Stimulated activated CD4-positive, alpha-beta T cell treated with anti-CD3 and anti-CD28 coated beads, Interleukin-4, amount 100 ng/mL, for 1 hour (primary cell): ENCODE measurements around the gene OR2T27.
A peak's percentile ranks its signal among the peaks of the same experiment; 100 is the strongest.
"Not testable (repeated sequence)": the region's sequence is repeated elsewhere in the genome, so short reads cannot be mapped to it uniquely, and the experiment has no call there.

ENCODE experiments used
- DNase-seq: peaks from one replicate; pipeline ENCODE4 v3.0.0-alpha.2; 2020

The OR2T27 gene

DNA sequence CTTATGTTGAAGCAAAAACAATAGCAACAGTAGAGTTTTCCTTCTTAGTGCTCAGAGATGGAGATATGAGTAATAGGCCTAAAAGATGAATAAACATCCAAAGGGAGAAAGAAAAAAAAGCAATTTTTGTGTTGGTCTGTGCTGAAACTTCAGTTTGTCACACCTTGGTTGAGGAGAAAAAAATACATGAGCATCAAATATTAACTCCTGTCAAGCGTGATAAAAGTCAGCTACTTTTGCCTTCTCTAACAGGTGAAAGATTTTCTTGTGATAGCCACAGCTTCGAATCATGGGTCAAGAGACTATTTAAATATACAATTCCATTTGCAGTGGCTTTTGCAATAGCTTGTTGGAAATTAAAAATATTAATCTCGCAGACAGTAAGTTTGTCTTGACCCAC is 14.4 kb downstream of the OR2T27 start:
- DNase-seq, result not testable (repeated sequence)

- DNase-seq, result not testable (repeated sequence)
Measured at GRCh38 chr1:248639652-248640051, 15.7 kb downstream of the OR2T27 start.

DNA sequence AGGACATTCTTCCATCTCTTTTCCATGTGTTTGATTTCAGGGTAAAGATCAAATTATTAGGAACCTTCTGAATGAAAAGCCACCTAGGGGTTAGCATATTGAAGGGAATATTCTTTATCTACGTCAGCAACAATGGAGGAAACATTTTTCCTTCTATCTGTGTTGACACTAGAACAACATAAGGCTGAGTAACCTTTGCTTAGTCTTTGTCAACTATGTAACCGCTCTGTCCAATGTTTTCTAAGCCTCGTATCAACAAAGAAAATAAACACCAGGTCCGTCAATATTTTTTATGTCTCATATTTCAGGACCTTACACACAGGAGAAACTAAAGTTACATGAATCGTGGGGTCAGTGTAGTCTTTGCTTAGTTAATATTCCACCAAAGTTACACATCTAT is 18.7 kb downstream of the OR2T27 start:
- not testable (repeated sequence) for DNase-seq

GRCh38 chr1:248634991-248635390 is 20.3 kb downstream of the OR2T27 start, which contains the start of gene OR2T11:
OR2T11 (minus strand) TSS chr1:248635091; CDS start chr1:248627128, 7,963 bp downstream.
- DNase-seq, result not testable (repeated sequence)

- no peak for DNase-seq
Measured at GRCh38 chr1:248631354-248632008, 23.8 kb downstream of the OR2T27 start.

DNA sequence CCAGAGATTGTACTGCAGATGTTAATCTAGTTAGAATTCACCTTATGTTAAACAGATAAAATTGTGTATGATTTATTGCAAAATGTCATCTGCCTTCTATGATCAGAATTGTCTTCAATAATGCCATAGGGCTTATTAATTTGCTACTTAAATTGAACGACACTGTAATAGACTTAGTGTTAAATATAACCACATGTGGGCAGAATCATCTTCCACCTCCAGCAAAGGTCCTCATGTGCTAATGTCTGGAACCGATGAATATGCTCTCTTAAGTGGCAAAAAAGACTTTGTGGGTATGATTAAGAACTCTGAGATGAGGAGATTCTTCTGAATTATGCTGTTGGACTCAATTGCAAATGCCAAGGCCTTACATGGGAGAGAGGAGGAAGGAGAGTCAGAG is 24.8 kb downstream of the OR2T27 start:
- DNase-seq, result no peak

DNA sequence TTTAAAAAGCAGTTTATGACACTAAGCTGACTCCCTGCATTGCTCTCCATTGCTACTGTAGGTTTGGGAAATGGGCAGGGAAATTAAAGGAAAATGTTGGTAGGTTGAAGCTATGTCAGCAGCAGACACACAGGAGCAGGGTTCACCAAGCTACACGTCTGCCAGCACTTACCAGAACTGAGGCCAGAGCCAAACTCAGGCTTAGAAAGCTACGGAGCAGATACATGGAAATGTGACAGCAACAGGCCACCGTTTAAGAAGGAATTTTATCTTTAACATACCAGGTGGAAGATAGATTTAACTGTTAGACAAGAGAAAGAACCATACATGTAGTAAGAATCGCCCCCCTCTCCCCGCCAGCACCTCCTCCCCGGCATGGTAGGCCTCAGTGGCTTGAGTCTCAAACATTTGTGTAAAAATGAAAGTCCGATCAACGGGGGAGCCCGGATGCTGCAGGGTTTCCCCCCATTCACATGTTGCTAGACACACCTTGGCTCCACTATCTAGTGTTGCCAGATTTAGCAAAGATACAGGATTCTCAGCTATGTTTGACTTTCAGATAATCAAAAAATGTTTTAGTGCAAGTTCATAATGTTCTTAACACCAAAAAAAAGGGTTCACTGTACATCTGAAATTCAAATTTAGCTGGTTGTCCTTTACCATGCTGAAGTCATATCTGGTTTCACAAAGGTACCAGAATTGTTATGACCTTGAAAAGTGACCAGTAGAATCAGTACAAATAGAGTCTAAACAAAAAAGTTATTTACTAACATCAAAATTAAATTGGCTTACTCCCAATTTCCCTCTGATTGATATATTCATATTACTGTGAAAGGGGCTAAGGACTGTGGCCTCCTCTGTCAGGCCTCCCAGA is 27.1 kb downstream of the OR2T27 start:
- no peak for DNase-seq

GRCh38 chr1:248625971-248626370 is 29.4 kb downstream of the OR2T27 start:
- no peak for DNase-seq

GRCh38 chr1:248625166-248625565 is 30.2 kb downstream of the OR2T27 start:
- DNase-seq, result no peak

DNA sequence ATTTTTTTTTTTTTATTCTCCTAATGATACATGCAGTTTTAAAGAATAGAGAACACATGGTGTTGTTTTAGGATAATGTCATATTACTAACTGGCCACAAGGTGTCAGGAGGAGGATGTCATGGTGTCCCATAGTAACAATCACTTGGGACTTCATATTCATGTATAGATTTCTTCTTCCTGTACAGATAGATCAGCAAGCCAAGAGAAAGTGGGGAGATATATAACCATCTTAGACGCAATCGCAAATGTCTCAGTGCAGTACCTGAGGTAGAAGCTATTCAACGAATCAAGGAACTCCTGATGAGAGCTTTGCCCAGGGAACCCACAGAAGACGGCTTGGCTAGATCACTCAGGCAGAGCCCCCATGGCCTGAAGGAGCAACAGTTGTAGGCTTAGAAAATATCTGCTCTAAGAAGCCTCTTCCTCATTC is 32.7 kb downstream of the OR2T27 start:
- no peak for DNase-seq

DNA sequence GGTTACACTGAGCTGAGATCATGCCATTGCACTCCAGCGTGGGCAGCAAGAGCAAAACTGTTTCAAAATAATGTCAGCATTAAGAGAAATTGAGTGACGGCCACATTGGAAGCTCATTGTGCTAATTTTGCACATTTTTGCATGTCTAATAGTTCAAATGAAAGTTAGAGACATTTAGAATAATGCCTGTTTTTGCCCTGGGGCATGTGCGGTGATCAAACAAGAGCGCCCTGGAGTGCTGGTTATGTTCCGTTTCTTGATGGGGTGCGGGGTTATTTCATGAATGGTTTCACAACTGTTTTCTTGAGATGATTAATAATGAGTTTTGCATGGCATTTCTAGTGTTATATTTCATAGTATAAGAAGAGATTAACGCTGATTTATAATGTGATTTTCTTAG is 33.6 kb downstream of the OR2T27 start:
- no peak for DNase-seq

- peak; percentile 62 for DNase-seq
Measured at GRCh38 chr1:248618878-248619277, 36.5 kb downstream of the OR2T27 start.

DNA sequence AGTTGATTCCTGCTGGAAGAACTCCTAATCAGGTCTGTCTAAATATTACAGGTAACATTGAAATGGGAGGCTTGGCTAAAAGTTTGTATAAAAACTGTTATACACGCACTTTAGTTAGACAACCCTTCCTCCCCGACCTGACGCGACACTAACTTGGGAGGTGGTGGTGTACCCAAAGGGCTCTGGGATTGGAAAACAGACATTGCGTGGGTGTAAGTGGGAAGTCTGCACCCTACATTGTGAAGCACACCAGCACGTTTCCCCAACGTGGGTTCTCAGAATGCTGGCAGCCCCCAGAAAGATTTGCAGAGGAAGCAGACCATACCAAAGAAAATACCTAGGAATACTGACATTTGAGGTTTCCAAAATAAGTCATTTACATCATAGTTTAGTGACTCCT is 37.2 kb downstream of the OR2T27 start:
- DNase-seq, result no peak

GRCh38 chr1:248613742-248614141 is 41.6 kb downstream of the OR2T27 start:
- DNase-seq, result no peak

- peak; percentile 10 for DNase-seq
Measured at GRCh38 chr1:248611883-248612414, 43.4 kb downstream of the OR2T27 start.

DNA sequence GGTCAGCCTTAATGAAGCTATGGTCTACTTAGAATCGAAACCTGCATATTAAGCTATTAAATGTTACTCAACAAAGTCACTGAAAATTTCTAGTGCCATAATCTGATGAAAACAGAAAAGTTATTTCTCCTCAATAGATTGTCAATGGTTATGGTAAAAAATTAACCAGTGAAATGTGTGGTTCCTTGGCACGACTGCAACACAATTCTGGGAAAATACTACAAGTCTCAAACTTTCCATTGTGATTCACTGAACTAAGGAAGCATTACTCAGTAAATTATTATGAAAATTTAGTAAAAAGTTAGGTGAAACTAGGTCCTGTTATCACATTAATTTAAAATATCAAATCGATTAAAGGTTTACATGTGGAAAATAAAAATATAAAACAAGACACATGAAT is 45.0 kb downstream of the OR2T27 start:
- no peak for DNase-seq
